LNCaP clone FGC (cell line): ENCODE data around the gene L3MBTL3.

Experiments used
- DNase-seq: peaks from one replicate; pipeline ENCODE4 v3.0.0-alpha.2; 2011; ENCODE audit warnings: low read depth
- H3K4me3 ChIP-seq: 2 replicates; pipeline ENCODE4 v1.5.1; 2011; ENCODE audit warnings: mild to moderate bottlenecking, low read depth, low read length, control low read depth
- CTCF ChIP-seq: IDR thresholded peaks from 2 replicates; pipeline ENCODE4 v1.5.1; 2012; ENCODE audit warnings: mild to moderate bottlenecking; ENCODE audit not compliant: control insufficient read depth, insufficient read depth; ENCODE audit errors: extremely low read depth

The L3MBTL3 gene

GRCh38 chr6:130118236-130118635, 99.9 kb downstream of the L3MBTL3 start:
- no peak for DNase-seq
- no peak overlapping the region for H3K4me3 ChIP-seq
- no peak for TF ChIP-seq CTCF

DNA sequence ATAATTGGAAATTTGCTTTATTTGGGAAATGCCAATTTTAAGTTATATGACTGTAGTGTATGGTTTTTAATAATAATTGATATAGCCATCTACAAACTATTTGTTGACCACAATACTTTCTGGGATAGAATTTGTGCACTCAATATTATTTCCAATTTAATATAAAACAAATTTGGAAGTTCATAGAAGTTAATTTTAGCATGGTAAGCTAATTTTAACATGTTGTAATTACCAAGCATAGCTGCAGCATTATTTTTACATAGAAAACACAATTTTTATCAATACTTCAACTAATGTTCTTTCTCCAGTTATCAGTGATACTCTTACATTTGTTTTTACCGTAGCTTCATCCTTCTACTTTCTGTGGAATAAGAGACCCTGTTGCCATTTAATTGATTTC, 100.8 kb downstream of the L3MBTL3 start:
- no peak overlapping the region for H3K4me3 ChIP-seq

GRCh38 chr6:130120731-130121130, 102.3 kb downstream of the L3MBTL3 start:
- no peak overlapping the region for H3K4me3 ChIP-seq
- DNase-seq, result no peak
- TF ChIP-seq CTCF, result no peak

More for the DNA sequence above, 100.8 kb downstream of the L3MBTL3 start:
- no peak for DNase-seq
- no peak for TF ChIP-seq CTCF

GRCh38 chr6:130122243-130122642, 103.9 kb downstream of the L3MBTL3 start:
- no peak for DNase-seq
- H3K4me3 ChIP-seq, result no peak overlapping the region
- no peak for TF ChIP-seq CTCF

GRCh38 chr6:130127195-130127594, 108.8 kb downstream of the L3MBTL3 start:
- no peak for DNase-seq
- TF ChIP-seq CTCF, result no peak
- H3K4me3 ChIP-seq, result no peak overlapping the region

DNA sequence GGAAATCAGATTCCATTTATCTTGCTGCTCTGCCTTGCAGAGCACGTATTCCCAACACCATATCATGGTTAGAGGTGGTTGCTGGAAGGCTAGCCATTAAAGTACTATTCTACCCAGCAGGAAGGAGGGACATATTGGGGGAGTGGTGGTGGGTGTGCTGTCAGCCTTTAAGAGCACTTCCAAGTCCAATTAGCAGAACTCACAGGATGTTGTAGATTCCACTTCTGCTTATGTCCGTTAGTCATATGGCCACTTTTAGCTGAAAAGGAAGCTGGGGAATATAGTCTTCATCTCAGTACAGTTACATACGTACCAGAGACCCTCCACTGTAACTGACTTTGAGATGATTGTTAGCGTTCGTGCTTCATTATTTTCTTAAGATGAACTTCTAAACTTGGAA, 109.9 kb downstream of the L3MBTL3 start:
- no peak overlapping the region for H3K4me3 ChIP-seq
- DNase-seq, result no peak
- no peak for TF ChIP-seq CTCF

GRCh38 chr6:130129762-130130246, 111.4 kb downstream of the L3MBTL3 start:
- H3K4me3 ChIP-seq, result no peak overlapping the region
- peak; percentile 31 for DNase-seq
- no peak for TF ChIP-seq CTCF
